GM19025 (cell line): ENCODE results near the gene TMEFF2.
"Not testable (repeated sequence)": the region's sequence is repeated elsewhere in the genome, so short reads cannot be mapped to it uniquely, and the experiment has no call there.

ENCODE experiments used
- ATAC-seq: cut with Tn5 transposase; IDR thresholded peaks from one replicate; pipeline ENCODE4 v1.9.1; 2021; ENCODE audit warnings: mild to moderate bottlenecking, low read depth, moderate library complexity; ENCODE audit not compliant: unreplicated experiment

TMEFF2 gene

DNA sequence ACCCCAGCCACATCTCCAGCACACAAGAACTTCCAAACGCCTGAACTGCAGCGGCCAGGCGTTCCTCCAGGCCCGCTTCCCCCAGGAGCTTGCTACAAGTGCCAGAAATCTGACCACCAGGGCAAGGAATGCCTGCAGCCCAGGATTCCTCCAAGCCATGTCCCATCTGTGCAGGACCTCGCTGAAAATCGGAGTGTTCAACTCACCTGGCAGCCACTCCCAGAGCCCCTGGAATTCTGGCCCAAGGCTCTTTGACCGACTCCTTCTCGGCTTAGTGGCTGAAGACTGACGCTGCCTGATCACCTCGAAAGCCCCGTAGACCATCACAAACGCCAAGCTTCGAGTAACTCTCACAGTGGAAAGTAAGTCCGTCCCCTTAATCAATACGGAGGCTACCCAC, 62.1 kb downstream of the TMEFF2 start:
- ATAC-seq: not testable (repeated sequence)

DNA sequence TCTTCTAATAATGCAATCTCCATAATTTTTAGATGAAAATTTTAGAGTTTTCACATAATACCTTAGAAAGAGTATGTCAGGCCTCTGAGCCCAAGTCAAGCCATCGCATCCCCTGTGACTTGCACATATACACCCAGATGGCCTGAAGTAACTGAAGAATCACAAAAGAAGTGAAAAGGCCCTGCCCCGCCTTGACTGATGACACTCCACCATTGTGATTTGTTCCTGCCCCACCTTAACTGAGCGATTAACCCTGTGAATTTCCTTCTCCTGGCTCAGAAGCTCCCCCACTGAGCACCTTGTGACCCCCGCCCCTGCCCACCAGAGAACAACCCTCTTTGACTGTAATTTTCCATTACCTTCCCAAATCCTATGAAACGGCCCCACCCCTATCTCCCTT, 64.4 kb downstream of the TMEFF2 start:
- not testable (repeated sequence) for ATAC-seq

DNA sequence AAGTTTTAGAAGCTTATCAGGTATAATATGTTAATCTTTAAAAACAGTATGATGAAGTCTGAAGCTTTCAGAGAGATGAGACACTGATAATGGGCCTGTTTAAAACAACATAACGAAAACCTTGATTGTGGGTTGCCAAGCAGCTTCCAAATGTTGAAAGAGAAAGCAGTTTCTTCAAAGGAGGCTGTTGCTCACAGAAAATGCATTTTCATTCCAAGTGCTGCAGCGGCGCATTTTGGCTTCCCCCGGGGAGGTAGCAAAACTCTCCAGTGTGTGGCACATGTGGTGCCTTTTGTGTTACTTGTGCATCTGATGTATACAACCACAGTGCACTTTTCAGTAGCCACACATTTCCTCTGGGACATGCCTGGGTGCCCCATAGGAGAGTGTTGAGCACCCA, 66.1 kb downstream of the TMEFF2 start:
- ATAC-seq: no peak

DNA sequence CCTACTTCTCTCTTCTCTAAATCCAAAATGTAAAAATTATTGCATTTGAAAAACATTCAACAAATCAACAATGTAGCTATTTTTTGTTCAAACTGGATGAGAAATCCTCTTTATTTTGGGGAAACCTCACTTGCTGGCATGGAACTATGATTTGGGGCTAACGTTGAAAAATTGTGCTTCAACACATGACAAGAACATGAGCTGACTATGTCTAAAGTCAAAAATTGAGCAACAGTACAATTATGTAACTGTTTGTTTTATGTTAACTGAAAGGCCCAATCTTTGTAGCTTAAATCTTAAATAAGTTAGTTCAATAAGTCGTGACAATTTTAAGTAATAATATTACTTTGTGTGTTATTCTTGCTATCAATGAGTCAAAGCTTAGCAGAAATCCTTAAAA, 67.3 kb downstream of the TMEFF2 start:
- ATAC-seq: no peak

DNA sequence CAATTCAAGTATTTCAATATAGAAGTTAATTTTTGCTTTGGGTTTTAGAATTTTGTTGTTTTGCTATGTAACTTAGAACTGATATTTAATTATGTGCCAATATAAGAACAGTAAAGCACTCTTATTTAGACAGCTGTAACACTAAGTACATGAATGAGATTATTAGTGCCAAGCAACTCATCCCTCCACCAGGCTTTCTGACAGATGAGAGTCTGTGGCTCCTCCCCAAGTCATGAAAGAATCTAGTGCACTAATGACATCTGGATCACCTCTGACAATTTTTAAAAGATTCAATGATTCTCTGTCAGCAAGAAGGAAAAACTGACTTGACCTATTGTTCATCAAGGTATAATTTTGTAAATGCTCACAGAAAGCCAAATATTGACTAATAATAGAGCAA, 67.8 kb downstream of the TMEFF2 start:
- ATAC-seq: no peak

DNA sequence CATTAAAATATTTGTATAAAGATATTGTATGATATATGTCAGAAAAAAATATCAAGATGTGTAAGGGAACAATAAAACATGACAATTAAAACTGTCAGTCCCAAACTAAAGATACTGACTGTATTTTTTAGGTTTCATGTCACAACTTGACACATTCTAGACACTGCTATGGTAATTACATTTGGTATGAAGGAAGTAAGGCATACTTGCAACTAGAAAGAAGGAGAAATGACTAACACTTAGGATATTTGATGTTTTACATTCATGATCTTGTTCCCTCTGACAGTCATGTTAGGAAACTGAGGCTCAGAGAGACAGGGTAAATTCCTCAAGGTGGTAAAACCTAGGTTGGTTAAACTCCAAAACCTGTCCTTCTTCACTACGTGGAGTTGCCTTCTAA, 68.3 kb downstream of the TMEFF2 start:
- no peak for ATAC-seq

DNA sequence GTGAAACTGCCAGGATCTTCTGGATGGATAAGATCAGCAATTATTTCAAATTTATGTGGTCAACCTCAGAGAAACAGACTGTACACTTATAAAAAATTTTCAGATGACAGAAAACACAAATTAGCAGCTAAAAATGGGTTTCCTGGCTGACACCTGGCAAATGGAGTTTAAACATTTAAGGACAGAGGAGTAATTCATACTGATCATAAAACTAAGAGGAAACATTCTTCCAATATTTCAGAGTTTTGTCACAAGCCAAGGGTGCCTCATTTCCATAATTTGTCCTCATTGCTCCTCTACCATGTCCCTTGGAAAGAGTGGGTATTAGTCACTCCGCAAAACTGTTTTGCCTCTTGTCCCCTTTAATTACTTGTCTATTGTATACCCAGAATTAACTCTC, 70.2 kb downstream of the TMEFF2 start:
- no peak for ATAC-seq

DNA sequence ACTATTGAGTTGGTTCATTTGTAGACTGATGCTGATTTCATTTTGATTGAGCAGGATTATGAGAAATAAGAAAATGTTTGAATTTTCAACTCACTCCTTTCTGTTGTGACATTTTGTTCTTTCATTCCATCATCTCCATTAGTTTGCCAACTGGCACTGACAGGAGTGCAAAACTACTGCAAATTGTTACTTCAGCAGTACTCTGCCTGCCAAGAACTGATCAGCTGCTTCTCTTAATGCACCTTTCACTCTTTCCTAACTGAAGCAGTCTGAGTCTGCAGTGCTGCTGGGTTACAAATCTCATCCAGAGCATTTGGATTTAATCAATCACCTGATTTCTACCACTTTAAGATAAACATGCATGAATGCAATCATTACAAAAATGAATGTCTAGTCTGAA, 70.9 kb downstream of the TMEFF2 start:
- ATAC-seq: no peak

DNA sequence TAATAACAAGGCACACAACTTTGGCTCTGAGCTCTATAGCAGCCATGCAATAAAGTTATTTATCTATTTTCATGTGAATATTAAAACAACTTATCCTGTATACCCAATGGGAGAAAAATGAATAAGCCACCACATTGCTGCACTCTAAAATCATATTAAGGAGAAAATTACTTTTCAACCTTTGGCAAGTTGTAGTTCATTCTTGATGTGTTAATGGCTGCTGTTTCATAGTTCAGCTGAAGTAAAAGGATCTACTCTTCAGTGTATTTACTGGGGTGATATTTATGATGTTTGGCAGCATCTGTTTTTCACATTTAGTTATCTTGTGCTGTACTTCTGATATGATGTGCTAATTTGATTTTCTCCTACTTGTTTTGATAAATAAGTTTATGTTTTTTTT, 71.8 kb downstream of the TMEFF2 start:
- ATAC-seq: no peak

DNA sequence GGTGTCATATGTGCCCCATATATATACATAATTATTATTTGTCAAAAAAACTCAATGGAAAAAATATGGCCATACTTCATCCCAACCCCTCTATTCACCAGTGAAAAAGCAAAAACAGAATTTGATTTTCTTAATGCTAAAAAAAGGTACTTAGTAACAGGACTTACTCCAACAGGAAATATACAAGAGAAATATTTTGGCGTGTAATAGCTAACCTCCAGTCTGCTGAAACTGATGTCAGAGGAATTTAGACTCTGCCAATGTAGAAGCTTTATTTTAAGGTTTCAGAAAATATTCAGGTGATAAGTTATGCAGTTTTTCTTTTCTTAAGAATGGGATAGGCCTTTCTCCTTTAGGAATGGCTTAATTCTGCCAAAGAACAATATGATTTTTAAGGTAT, 72.6 kb downstream of the TMEFF2 start:
- no peak for ATAC-seq

DNA sequence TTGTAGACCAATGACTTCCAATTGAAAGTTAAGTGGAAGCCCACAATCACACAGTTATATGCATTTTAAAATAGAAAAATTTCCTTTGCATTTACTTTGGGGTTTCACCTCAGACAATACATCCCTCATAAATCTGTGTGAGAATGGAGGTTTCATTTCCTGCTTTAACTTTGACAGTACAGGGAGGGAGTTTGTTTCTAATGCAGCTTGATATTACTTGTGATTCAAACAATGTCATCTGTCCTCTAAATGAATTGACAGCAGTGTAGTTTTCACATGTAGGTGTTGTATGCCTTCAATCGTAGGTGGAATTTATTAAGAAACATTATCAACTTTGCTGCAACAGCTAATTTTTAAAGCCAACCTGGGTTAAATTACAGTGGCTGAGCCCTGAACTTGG, 75.2 kb downstream of the TMEFF2 start:
- no peak for ATAC-seq

DNA sequence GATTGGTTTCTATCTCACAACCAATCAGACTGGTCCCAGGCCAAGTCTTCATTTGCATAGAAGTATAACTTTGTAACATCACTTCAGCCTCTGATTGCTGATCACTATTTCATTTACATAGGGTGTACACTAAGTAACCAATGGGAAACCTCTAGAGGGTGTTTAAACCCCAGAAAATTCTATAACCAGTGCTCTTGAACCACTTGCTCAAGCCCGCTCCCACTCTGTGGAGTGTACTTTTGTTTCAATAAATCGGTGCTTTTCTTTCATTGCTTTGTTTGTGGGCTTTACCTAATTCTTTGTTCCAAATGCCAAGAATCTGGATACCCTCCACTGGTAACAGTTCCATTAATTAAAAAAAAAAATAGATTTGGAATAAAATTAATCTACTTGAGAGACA, 77.0 kb downstream of the TMEFF2 start:
- no peak for ATAC-seq

DNA sequence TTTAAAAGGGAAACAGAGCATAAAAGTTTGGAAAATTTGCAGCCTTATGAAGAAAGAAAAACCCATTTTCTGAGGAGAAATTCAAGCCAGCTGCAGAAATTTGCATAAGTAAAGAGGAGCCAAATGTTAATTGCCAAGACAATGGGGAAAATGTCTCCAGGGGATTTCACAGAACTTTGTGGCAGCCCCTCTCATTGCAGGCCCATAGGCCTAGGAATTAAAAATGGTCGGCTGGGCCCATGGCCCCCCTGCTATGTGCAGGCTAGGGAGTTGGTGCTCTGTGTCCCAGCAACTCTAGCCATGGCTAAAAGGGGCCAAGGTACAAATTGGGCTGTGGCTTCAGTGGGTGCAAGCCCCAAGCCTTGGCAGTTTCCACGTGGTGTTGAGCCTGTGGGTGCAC, 83.2 kb downstream of the TMEFF2 start:
- not testable (repeated sequence) for ATAC-seq

DNA sequence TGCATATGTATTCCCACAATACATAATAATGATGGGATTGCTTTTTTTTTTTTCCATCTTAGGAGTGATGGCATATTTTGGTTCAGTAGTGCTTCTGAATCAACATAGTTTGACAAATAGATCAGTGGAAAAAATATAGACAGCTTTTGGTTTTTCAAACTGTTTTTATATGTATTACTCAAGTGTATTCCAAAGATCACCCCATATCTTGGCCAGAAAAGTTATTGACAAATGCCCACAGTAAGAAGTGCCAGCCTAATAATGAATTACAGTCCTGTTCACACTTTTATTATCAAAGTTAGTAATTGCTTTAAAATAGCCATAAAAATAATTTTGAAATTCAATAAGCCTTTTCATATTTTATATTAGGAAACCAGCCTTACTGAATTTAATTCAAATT, 95.0 kb downstream of the TMEFF2 start:
- ATAC-seq: no peak

DNA sequence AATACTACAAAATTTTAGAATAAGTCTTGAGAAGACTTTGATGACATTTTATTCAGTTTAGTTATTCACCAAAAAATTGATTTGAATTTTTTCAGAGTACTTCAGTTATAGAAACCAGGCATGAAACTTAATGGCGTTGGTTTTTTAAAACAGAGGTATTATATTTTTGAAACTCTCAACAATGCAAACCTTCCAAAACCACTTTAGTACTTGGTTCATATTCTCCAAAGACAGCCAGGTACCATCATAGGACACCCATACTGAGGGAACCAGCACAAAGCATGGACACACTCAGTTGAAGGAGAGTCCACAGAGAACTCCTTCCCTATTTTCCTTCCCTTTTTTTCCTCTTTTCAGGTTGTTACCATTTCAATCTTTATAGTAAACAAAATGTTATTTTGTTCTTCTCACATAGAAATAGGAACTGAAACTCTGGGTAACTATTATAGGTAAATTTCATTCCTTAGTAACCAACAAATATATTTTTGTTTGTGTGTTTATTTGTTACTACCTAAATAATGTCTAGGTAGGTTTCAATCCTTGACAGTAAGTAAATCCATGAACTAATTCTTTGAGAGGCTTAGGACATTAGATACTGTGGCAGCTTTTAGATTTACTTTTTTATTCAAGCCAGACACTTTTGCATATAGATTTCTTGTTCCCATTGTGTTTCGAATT, 95.8 kb downstream of the TMEFF2 start:
- no peak for ATAC-seq

DNA sequence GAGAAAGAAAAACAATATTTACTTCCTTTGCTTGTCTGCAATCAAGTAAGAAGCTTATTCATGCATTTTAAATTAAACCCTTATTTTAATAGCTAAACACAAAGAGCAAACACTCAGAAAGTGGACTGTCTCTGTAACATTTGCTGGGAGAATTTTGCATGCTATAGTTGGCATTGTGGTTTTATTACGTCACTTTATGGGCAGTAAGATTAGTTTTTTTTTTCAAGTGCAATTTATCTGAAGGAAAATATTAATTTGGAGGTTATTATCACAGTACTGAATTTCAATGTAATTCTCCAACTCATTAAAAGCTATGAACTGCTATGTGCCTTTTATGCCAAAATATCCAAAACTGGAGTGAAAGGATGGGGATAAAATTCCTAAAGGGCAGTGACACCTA, 103.3 kb downstream of the TMEFF2 start:
- ATAC-seq: no peak

DNA sequence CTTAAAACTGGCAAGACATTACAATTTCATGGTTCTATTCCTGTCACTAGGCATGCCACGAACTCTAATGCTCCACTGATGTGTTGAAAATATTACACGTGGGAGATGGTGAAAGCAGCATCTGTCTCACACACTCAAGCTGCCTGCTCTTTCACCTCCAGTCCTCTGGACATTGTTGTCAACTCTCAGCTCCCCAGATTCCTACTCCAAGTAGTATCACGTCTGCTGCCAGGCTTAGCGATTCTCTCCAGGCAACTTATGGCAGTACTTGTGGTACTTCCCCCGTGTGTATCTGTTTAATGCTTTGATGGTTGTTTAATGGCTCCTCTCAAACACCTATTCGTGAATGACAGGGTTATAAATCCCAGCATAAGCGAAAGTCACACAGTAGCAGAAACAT, 103.8 kb downstream of the TMEFF2 start:
- no peak for ATAC-seq

DNA sequence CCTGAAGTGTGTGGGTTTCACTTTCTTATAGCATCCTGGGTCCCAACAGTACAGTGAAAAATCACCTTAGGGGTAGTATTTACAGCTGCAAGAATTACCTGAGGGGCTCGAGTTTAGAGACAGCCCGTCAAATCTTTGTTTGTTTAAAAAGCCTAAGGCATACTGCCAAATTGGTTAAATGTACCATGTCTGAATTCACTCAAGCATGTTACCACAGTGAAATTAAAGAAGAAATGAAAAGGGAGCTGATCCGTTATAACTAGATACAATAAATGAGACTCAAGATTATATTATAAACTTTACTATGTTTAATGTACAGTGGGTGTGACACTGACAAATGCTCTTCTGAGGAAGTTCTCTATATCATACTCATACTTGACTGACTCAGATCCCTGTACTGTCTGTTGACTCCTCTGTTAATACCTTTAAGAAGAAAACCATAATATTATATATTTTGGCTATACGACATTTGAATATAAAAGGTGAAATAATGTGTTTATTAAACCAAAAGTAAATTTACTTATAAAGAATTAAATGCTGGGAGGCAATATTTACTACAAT, 107.3 kb downstream of the TMEFF2 start:
- ATAC-seq: no peak

DNA sequence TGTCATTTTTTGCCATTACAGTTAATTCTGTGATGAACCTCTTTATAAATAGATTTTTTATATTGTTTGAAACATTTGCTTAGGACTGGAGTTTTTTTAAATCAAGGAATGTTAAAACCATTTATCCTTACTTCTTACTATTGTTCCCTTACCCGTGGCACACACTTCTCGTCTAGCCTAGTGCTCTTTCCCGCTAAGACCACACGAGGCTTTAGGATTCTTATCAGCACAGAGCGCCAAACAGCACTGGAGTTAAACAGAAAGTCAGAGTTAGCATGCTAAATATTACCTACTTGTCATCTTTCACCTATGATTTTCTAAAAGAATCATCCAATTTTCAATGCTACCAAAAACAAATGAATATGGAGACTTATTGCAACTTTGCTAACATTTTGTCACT, 112.6 kb downstream of the TMEFF2 start:
- no peak for ATAC-seq

DNA sequence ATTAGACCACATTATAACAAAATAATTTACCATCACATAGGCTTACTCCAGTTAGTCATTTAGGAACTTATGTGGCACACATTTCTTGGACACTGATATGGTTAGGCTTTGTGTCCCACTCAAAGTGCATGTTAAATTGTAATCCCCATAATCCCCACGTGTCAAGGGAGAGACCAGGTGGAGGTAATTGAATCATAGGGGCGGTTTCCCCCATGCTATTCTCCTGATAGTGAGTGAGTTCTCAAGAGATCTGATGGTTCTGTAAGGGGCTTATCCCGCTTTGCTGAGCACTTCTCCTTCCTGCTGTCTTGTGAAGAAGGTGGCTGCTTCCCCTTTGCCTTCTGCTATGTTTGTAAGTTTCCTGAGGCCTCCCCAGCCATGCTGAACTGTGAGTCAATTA, 114.6 kb downstream of the TMEFF2 start:
- ATAC-seq: not testable (repeated sequence)

DNA sequence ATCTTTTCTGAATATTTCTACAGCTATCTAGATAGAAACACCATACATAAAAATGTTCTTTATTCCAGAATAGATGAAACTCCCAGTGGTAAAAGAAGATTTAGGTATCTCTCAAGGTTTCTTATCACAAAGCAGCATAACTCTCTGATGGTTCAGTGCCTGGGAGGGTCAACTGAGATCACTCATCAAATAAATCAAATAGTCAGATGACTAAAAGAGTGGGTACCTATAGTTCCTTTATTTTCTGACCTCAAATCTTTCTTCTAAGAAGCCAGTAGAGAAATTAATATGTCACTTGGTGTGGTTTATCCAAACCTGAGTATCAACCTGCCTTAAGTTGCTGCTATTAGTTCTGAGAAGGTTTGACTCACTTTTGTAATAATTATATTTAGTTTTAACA, 120.9 kb downstream of the TMEFF2 start:
- ATAC-seq: no peak

DNA sequence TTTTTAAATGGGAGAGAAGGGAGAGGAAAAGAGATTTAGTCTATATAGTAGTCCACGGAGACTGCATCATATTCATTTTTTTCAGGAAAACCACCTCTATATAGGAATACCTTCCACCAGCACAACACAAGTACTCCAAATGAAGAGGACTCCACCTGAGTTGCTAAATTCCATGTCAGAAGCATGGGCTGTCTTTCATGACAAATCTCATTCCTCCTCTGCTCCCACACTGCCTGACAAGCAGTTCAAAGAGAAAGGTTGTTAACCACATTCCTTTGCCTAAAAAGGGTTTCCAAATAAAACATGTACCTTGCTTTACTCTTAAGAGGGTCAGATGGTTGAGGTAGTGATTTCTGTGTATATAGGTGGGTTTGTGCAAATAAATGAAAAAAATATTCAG, 122.0 kb downstream of the TMEFF2 start:
- ATAC-seq: no peak

DNA sequence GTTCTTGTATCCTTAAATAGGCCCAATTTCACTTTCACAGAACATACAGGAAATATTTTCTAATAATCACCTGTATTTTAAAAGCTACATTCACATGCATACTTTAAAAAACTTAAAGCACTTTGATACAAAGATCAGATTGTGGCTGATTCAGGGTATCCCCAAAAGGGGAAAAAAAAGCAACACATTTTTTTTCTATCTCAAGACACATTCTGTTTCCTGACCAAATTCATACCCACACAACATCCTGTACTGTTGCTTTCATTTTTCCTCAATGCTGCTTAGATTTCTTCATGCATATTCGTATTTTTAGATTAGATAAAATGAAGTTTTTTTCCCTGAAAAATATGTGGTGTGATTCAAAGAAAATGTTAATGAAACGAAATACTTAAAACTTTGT, 122.5 kb downstream of the TMEFF2 start:
- ATAC-seq: no peak
